Duodenal mucosa (tissue), 2 donors: Measurements from ENCODE around the gene TJP2.

Experiments used
- H3K27ac ChIP-seq: one replicate; pipeline ENCODE4 v1.7.0; 2013; ENCODE audit warnings: low read depth, low read length
- H3K27me3 ChIP-seq, 2 donors: one replicate each; pipeline ENCODE4 v1.7.0; 2013; ENCODE audit warnings: low read length in 2 of 2, control low read depth in 1 of 2; ENCODE audit not compliant: insufficient read depth in 2 of 2, control insufficient read depth in 1 of 2
- H3K36me3 ChIP-seq, 2 donors: one replicate each; pipeline ENCODE4 v1.7.0; 2013; ENCODE audit warnings: low read length in 2 of 2, control low read depth in 1 of 2; ENCODE audit not compliant: insufficient read depth in 2 of 2, control insufficient read depth in 1 of 2
- H3K4me1 ChIP-seq, 2 donors: one replicate each; pipeline ENCODE4 v1.7.0; 2013; ENCODE audit warnings: low read length in 2 of 2, control low read depth in 1 of 2; ENCODE audit not compliant: insufficient read depth in 2 of 2, control insufficient read depth in 1 of 2
- H3K4me3 ChIP-seq, 2 donors: one replicate each; pipeline ENCODE4 v1.7.0; 2013; ENCODE audit warnings: low read length in 2 of 2, low read depth in 1 of 2
- H3K9ac ChIP-seq, 2 donors: one replicate each; pipeline ENCODE4 v1.7.0; 2013; ENCODE audit warnings: low read length in 2 of 2, low read depth in 1 of 2
- H3K9me3 ChIP-seq, 2 donors: one replicate each; pipeline ENCODE4 v1.7.0; 2013; ENCODE audit warnings: low read length in 2 of 2, control low read depth in 1 of 2; ENCODE audit not compliant: control insufficient read depth in 1 of 2

TJP2 gene

DNA sequence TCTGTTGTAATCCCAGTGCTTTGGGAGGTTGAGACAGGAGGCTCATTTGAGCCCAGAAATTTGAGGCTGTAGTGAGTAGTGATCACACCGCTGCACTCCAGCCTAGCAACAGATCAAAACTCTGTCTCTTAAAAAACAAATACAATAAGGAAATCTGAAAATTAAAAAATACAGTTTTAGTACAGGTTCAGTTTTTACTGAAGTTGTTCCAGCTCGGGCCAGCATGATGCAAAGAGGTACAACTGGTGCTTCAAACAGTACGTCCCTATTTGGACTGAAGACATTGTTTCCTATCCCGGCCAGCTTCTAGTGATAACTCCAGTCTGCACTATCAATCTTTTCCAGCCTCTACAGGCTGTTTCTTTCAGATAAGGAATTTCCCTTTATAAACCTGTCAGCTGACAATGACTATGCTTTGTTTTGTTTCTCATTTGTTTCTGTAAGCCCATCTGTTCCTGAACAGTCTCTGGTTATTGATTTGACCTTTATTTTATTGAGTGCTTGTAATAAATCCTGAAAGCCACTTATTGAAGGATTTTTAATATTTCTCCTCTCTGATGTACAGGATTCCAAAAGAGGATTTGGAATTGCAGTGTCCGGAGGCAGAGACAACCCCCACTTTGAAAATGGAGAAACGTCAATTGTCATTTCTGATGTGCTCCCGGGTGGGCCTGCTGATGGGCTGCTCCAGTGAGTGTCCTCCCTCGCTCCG lies 41.9 kb downstream of the TJP2 start:
- H3K9ac ChIP-seq: no peak overlapping the region
- H3K36me3 ChIP-seq: peaks cover 9 to 41% of the 10 kb centered on the region in 2 donors
- H3K27ac ChIP-seq: no peak overlapping the region
- no peak overlapping the region for H3K4me3 ChIP-seq
- no peaks in the 10 kb centered on the region for H3K27me3 ChIP-seq
- no peaks in the 10 kb centered on the region for H3K9me3 ChIP-seq
- no peaks in the 10 kb centered on the region for H3K4me1 ChIP-seq

- H3K27me3 ChIP-seq: no peaks in the 10 kb centered on the region
- H3K9ac ChIP-seq: no peak overlapping the region
- H3K4me1 ChIP-seq: no peaks in the 10 kb centered on the region
- H3K36me3 ChIP-seq: peaks cover 9 to 55% of the 10 kb centered on the region in 2 donors
- H3K9me3 ChIP-seq: no peaks in the 10 kb centered on the region
- H3K27ac ChIP-seq: no peak overlapping the region
- H3K4me3 ChIP-seq: no peak overlapping the region
Observed at GRCh38 chr9:69218166-69218565, 44.1 kb downstream of the TJP2 start.

- H3K4me1 ChIP-seq: no peaks in the 10 kb centered on the region
- H3K9ac ChIP-seq: no peak overlapping the region
- no peak overlapping the region for H3K27ac ChIP-seq
- no peak overlapping the region for H3K4me3 ChIP-seq
- no peaks in the 10 kb centered on the region for H3K9me3 ChIP-seq
- peaks cover 11 to 60% of the 10 kb centered on the region in 2 donors for H3K36me3 ChIP-seq
- no peaks in the 10 kb centered on the region for H3K27me3 ChIP-seq
Observed at GRCh38 chr9:69221036-69221435, 47.0 kb downstream of the TJP2 start.

DNA sequence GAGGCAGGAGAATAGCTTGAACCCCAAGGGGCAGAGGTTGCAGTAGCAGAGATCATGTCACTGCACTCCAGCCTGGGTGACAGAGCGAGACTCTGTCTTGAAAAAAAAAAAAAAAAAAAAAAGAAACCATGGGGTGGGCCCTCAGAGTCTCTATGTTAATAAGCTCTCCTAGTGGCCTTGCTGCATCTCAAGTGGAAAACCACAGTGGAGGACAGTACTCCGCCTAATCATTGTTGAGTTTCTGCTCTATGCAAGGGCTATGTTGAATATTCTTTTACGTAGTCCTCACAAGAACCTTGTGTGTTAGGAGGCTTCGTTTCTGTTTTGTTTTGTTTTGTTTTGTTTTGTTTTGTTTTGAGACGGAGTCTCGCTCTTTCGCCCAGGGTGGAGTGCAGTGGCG lies 48.9 kb downstream of the TJP2 start:
- Histone ChIP-seq H3K27me3 (no peaks in the 10 kb centered on the region), H3K27ac (no peak overlapping the region), H3K36me3 (peaks cover 14 to 61% of the 10 kb centered on the region in 2 donors)

DNA sequence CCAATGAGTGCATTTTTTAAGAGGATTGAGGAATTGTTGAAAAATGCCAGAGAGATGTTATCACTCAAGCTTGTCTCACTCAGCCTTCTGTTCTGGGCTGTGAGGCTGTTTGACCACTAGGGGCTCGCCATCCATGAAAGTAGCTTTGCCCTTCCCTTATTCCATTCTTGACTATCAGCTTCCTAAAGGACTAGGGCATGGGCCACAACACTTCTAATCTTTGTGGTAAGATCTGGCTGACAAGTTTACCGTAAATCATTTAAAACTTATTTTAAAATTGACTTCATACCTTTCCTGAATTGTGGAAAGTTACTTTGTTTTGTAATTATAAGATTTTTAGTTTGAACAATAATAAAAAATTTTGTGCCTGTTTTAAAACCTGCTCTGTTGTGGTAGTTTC lies 49.5 kb downstream of the TJP2 start:
- no peaks in the 10 kb centered on the region for H3K4me1 ChIP-seq
- H3K27ac ChIP-seq: no peak overlapping the region
- no peaks in the 10 kb centered on the region for H3K9me3 ChIP-seq
- H3K27me3 ChIP-seq: no peaks in the 10 kb centered on the region
- no peak overlapping the region for H3K4me3 ChIP-seq
- no peak overlapping the region for H3K9ac ChIP-seq
- peaks cover 18 to 61% of the 10 kb centered on the region in 2 donors for H3K36me3 ChIP-seq

More for the DNA sequence above, 48.9 kb downstream of the TJP2 start:
- no peak overlapping the region for H3K9ac ChIP-seq
- no peak overlapping the region for H3K4me3 ChIP-seq
- no peaks in the 10 kb centered on the region for H3K9me3 ChIP-seq
- H3K4me1 ChIP-seq: no peaks in the 10 kb centered on the region

- Histone ChIP-seq H3K4me3 (no peak overlapping the region), H3K9me3 (no peaks in the 10 kb centered on the region), H3K36me3 (peaks cover 35 to 77% of the 10 kb centered on the region in 2 donors), H3K4me1 (no peaks in the 10 kb centered on the region), H3K9ac (no peak overlapping the region), H3K27ac (no peak overlapping the region), H3K27me3 (no peaks in the 10 kb centered on the region)
Observed at GRCh38 chr9:69229367-69229766, 55.3 kb downstream of the TJP2 start.

DNA sequence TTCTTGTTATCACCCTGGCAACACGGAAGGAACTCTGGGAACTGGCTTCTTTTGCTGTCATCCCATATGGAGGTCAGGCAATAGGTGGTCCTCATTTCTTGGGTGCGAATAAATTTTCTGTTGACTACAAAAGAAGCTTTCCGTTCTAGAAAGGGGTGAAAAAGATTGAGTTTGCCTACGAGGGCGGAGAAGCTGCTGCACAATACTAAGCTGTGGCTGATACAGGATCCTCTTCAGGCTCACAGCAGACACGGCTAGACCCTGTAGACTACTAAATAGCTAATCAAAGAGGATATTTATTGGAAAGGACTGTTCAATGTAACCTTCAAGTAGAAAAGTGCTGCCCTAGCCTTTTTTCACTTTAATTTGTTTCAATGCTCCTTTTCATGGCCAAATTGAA lies 58.1 kb downstream of the TJP2 start:
- no peak overlapping the region for H3K4me3 ChIP-seq
- H3K4me1 ChIP-seq: no peaks in the 10 kb centered on the region
- H3K9ac ChIP-seq: no peak overlapping the region
- H3K36me3 ChIP-seq: peaks cover 43 to 79% of the 10 kb centered on the region in 2 donors
- H3K27me3 ChIP-seq: no peaks in the 10 kb centered on the region
- no peak overlapping the region for H3K27ac ChIP-seq
- no peaks in the 10 kb centered on the region for H3K9me3 ChIP-seq

GRCh38 chr9:69234683-69235082 lies 60.6 kb downstream of the TJP2 start:
- H3K36me3 ChIP-seq: peaks cover 33 to 79% of the 10 kb centered on the region in 2 donors
- no peak overlapping the region for H3K4me3 ChIP-seq
- no peak overlapping the region for H3K27ac ChIP-seq
- H3K27me3 ChIP-seq: no peaks in the 10 kb centered on the region
- H3K4me1 ChIP-seq: no peaks in the 10 kb centered on the region
- no peaks in the 10 kb centered on the region for H3K9me3 ChIP-seq
- no peak overlapping the region for H3K9ac ChIP-seq

DNA sequence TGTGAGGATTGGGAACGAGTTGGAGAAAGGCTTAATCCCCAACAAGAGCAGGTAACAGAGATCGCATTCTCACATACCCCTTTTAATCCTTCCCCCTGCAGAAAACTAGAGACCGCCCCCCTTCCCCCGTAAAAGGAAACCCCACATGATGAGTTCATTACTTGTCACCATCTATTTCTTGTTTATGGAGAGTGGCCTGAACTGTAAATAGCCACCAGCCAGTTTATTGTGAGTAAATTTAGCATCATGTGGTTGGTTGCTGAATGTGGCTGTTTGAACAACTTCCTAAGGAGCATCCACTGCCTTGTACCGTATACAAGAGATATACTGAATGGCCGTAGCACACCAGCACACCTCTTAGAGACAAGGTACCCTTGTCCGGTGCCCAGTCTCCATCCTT lies 62.1 kb downstream of the TJP2 start:
- H3K4me3 ChIP-seq: no peak overlapping the region
- H3K36me3 ChIP-seq: peaks cover 31 to 80% of the 10 kb centered on the region in 2 donors
- no peaks in the 10 kb centered on the region for H3K4me1 ChIP-seq
- no peak overlapping the region for H3K27ac ChIP-seq
- no peak overlapping the region for H3K9ac ChIP-seq
- no peaks in the 10 kb centered on the region for H3K27me3 ChIP-seq
- H3K9me3 ChIP-seq: no peaks in the 10 kb centered on the region

- Histone ChIP-seq H3K4me1 (no peaks in the 10 kb centered on the region), H3K27me3 (no peaks in the 10 kb centered on the region), H3K4me3 (no peak overlapping the region), H3K36me3 (peaks cover 31 to 82% of the 10 kb centered on the region in 2 donors), H3K27ac (no peak overlapping the region), H3K9me3 (no peaks in the 10 kb centered on the region), H3K9ac (no peak overlapping the region)
Observed at GRCh38 chr9:69237702-69238295, 63.7 kb downstream of the TJP2 start.
